Gastroesophageal sphincter (tissue), 3 donors: ENCODE results near the gene XPA.

Experiments used
- CTCF ChIP-seq, 4 experiments: fragments of 200-600 bp in 2 of 4; fragments of 450-650 bp in 2 of 4; sonication (generic) in 1 of 4; IDR thresholded peaks; one replicate each; pipeline ENCODE4 v1.5.1; 2017 to 2019; ENCODE audit warnings: antibody characterized with exemption in 4 of 4, mild to moderate bottlenecking in 2 of 4, moderate library complexity in 2 of 4
- EP300 ChIP-seq: sonication (generic); formaldehyde crosslinking; IDR thresholded peaks from one replicate; pipeline ENCODE4 v1.6.1; 2017; ENCODE audit warnings: antibody characterized with exemption, mild to moderate bottlenecking
- POLR2A ChIP-seq, 2 donors: fragments of 450-650 bp; IDR thresholded peaks; one replicate each; pipeline ENCODE4 v1.6.1; 2017; ENCODE audit warnings: antibody characterized with exemption in 2 of 2, mild to moderate bottlenecking in 2 of 2, moderate library complexity in 1 of 2
- POLR2AphosphoS5 ChIP-seq: sonication (generic); formaldehyde crosslinking; IDR thresholded peaks from one replicate; pipeline ENCODE4 v1.6.1; 2017; ENCODE audit warnings: antibody characterized with exemption

GRCh38 chr9:97666907-97667686, 30.0 kb downstream of the XPA start:
- TF ChIP-seq CTCF (IDR thresholded peaks at IDR 0.05): no peak
- no peak for TF ChIP-seq POLR2AphosphoS5
- no peak for TF ChIP-seq EP300
- no peak for TF ChIP-seq POLR2A (IDR thresholded peaks at IDR 0.05)
